GM21515 (cell line): ENCODE results near the gene TMEM121.

Experiments
- ATAC-seq: cut with Tn5 transposase; IDR thresholded peaks from one replicate; pipeline ENCODE4 v1.9.1; 2021; ENCODE audit not compliant: unreplicated experiment

TMEM121 gene

DNA sequence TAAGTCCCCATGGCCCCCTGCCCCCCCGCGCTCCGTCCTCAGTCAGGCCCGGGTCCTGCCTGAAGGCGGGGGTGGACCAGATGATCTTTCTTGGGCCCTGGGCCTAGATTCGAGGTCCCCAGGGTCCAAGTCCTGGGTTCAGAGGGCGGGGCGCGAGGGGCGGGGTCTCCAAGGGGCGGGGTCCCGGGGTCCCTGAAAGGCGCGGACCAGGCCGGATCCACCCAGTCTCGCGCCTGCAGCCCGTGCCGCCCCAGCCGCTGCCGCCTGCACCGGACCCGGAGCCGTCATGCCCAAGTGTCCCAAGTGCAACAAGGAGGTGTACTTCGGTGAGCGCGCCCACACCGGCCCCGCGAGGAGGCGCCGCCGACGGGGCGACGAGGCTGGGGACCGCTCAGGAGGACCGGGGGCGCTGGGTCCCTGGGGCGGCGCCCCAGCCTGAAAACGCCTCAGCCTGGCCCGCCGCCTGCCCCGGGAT is 39.4 kb upstream of the TMEM121 start:
- no peak for ATAC-seq

DNA sequence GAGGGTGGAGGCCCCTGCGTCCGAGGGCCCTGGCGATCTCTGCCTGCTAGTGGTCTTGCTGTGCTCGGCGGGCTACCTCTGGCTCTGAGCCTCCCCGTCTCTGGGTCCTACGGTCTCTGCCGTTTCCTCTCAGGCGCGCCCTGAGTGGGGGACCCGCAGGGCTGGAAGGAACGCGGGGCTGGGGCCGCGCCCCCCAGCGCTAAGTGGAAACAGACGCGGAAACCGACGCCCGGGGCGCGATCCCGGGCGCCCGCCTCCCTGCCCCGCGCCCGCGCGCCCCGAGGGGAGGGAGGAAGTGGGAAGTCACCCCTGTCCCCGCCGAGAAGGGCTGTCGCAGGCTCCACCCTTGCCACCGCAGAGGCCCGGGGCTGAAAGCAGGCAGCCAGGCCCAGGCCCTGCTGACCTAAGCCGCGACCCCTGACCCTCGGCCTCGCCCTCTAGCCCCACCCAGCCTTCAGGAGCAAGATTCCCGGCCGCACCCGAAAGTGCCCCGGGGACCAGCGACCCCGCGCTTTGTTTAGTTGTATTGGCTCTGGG is 38.9 kb upstream of the TMEM121 start:
- no peak for ATAC-seq

DNA sequence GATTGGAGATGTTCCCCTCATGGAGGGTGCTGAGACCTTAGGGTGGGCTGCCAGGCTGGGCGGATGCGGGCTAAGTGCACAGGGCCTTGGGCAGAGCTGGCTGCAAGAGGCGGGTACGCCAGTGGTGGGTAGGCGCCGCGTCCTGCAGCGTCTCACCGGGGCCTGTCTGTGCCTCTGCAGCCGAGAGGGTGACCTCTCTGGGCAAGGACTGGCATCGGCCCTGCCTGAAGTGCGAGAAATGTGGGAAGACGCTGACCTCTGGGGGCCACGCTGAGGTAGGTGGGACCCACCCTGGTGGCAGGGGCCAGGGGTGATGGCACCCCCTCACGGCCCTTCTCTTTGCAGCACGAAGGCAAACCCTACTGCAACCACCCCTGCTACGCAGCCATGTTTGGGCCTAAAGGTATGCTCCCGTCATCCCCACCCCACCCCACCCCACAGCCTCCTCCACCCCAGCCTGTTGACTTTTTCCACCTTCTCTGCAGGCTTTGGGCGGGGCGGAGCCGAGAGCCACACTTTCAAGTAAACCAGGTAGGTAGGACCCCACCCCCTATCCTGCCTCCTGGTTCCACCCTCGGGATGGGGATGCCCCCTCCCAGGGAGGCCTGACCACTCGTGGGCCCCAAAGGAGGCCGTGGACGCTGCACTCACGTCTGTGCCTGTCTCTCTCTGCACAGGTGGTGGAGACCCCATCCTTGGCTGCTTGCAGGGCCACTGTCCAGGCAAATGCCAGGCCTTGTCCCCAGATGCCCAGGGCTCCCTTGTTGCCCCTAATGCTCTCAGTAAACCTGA is 38.2 kb upstream of the TMEM121 start:
- no peak for ATAC-seq

DNA sequence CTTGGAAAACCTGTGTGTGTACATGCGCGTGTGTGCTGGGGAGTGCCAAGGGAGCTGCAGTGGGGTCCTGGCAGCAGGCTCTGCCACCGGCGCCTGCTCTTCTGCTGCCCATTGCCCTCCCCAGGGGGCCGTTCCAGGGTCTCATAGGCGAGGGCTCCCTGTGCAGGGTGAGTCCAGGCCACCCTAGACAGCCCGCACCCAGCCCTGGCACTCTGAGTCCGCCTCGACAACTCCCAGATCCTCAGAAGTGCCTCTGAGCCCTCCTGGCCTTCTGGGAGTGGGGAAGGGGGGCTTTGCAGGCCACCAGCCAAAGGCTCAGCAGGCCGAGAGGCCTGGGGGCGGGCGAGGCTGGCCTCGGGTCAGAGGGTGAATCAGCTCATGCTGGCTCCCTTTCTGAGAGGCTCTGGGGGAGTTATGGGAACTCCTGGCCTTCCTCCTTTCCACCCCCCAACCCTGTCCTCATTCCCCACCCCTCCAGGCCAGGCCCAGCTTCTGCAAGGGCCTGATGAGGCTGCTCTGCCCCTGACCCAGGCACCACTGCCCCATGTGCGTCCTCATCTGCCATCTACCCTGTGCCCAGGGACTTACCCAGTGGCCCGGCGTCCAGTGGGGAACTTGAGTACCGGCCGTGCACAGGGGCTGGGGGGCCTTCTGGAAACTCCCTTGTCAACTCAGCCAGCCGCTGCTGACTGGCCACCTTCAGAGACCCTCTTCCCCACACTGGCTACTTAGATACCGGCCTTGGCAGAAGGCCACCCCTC is 37.4 kb upstream of the TMEM121 start:
- no peak for ATAC-seq

DNA sequence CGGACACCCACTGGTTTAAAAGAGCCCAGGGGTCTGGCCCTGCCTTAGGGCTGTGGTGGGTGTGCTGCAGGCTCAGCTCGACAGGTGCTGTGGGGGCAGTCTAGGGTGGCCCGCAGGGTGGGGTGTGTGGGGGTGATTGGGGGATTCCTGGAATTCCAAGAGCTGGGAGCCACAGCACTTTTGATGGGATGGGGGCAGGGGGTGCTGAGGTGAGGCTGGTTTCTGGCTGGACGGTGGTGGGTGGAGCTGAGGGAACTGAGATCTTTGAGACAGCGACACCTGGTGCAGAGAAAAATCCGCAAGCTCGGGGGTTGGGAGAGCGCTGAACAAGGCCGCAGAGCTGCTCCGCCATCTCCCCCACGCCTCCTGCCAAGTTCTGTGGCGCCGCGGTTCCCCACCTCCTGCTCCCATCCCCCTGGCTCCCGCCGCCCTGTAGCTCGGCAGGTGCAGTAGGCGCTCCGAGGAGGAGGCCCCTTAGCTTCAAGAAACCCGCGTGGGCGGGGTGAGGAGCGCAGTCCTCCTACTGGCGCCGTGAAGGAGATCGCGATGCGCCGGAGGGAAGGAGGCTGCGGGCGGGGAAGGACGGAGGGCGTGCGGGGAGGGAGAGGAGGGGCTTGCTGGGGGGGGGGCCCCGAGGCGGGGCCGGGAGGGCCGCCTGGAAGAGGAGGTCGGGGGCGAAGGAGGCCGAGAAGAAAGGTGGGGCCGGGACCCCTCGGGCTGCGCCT is 36.7 kb upstream of the TMEM121 start:
- ATAC-seq: no peak

DNA sequence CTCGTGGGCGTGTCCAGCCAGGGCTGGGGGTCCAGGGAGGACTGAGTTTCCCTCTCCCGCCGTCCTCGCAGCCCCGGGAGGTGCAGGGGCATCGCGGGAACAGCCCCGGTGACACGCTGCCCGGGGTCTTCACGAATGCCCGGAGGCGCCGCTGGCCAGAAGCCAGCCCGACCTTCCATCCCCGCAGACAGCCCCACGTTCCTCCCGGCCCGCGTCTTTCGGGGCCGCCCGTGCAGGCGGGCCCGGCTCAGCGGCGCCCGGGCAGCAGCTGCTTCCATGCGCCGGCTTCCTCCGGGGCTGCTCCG is 36.2 kb upstream of the TMEM121 start:
- no peak for ATAC-seq

DNA sequence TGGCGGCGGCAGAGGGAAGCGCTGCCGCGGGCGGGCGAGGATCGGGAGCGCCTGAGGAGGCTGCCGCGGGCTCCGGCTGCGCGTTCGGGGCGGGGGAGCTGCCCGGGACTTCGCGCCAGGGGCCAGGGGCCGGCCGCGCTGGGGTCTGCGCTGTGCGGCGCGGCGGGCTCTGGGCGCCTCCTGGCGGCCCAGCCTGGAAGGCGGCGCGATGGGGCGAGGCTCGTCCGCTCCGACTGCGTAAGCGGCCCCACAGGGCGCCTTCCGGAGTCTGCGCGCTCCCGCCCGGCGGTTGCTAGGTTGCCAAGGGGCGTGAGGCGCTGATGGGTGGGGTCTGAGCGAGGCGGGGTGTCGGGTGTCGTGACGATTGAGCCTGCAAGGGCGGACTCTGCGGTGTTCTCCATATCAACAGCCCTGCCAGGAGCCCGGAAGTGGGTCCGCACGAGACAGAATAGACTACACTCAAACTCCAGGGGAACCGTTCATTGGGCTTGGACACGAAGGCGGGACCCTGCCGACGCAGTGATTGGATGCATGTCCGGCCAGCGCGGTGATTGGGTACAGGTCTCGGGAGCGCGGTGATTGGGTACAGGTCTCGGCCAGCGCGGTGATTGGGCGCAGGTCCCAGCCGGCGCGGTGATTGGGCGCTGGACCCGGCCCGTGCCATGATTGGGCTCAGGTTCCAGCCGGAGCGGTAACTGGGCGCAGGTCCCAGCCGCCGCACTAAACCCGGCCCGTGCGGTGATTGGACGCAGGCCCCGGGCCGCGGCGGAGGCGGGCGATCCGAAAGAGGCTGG is 35.6 kb upstream of the TMEM121 start, which contains the start of gene TEDC1:
Gene TEDC1 (plus strand): TSS at position 675 of the 794 bp plus-strand sequence. CDS start 130 bp downstream, outside the sequence.
- peak; percentile 65 for ATAC-seq

DNA sequence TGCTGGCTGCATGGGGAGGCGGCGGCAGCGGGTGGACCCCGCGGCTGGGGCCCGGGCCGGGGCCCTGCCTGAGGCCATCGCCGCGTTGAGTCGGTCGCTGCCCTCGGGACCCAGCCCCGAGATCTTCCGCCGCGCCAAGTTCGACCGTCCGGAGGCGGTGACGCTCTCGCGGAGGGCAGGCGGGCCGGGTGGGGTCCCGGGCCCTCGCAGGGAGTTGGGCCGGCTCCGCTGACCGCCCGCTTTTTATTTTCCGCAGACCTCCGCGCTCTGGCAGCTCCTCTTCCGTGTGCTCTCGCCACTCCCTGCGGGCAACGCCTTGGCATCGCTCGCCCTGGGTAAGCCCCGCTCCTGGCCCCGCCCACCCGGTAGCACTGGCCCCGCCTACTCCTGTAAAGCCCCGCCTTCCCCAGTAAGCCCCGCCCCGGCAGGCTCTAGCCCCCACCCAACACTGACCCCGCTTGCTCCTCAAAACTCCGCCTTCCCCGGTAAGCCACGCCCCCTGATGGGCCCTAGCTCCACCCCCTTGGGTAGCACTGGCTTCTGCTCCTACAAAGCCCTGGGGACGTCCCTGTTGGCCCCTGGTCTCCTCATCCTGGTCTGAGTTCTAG is 34.9 kb upstream of the TMEM121 start:
- no peak for ATAC-seq

DNA sequence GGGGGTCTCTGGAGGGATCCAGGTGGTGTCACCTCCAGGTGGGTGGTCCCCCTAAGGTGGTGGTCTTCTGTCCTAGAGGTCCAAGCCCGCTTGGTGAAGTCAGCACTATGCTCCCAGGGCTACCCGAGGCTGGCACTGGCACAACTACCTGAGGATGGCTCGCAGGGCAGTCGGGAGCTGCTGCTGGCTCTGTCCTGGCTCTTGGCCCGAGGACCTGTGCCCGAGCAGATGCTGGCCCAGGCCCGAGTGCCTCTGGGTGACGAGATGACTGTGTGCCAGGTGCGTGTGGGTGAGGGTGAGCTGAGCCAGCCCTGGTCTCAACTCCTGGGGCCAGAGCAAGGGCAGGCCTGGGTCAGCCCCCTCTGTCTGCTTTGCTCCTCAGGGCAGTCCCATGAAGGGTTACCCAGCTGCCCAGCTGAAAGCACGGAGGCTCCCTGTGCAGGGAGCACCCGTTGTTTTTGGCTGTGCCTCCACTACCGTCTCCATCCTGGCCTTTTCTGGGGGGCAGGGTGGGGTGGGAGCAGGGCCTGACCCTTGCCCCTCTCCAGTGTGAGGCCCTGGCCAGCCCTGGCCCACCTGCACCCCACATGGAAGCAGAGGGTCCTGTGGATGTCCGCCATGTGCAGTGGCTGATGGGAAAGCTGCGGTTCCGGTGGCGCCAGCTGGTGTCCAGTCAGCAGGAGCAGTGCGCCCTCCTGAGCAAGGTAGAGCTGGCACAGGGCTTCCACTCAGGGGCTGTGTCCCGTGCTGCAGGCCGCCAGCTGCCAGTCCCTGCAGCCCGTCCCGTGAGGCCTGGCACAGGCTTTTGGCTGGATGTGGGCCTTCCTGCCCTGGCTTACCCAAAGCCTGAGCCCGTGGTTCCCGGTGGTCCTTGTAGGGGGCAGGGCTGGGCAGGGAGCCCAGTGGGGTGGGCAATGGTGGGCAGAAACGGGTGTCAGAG is 34.1 kb upstream of the TMEM121 start:
- no peak for ATAC-seq

DNA sequence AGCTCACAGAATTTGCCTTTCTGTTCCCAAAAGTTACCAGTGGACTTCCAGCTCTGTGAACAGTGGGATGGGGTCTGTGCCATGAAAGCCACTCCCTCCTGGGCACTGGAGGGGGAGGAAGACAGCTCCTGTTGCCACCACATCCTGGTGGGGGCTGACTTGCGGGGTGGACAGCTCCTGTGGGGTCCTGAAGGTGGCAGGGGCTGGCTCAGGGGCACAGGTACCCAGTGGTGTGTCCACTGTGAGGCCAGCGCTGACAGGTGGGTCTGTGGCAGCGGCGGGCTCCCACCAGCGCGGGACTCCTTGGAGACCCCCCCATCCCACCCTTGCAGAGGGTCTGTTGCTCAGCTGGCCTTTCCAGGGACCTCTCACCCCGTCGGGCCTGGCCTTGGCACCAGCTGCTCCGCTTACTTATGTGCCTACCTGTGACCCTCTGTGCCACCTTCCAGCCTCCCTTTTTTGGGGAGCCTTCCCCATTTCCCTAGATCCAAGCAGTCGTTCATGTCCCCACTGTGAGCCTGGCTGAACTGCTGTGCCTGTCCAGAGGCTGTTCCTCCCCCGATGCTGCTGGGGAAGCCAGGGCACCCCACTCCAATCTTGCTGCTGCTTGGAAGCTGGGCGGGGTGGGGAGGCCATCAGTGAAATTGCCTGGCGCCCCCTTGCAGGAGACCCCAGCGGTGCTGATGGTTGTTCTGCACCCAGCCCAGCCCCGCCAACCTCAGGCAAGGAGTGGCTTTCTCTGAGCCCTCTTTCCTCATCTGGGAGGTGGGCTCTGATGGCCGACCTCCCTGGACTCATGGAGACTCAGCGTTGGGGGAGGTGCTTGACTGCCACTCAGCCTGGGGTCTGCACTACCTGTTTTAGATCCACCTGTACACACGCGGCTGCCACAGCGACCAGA is 33.2 kb upstream of the TMEM121 start:
- no peak for ATAC-seq

DNA sequence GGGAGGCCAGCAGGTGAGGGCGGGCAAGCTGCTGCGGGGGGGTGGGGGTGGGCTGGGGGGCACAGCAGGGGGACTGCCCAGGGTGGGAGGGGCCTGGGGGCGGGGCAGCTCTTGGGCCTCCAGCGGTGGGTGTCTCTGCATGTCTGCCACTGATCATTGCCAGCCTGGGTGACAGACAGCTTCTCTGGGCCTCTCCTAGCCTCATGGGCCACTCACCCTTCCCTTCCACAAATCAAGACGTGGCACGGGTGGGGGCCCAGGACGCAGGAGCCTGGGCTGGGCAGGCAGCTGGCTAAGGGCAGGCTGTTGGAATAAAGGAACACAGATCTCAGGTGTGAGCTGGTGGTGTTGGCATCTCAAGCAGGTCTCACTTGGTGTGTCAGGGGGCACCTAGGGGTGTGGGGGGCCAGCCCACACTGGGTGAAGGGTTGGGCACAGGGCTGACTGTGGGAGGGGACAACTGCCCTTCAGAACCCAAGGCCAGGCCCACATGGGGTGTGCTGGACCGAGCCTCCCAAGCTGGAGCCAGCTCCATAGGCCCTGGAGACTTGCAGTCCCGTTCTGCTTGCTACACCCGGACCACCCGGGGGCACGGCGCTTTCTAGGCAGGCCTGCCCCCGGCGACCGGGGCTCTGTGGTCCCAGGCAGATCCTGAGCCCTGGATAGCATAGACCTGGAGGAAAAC is 32.3 kb upstream of the TMEM121 start:
- no peak for ATAC-seq

DNA sequence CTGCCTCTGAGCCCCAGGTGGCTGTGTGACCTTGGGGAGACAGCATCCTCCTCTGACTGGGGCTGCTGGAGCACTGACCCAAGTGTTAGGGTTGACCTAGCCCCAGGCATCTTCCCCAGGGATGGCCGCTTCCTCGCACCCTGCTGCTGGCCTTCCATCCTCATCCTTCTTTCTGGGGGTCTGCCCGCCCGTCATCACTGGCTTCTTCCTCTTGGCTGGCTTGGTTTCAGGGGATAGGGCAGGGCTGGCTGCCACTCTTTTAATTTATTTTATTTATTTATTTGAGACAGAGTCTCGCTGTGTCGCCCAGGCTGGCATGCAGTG is 31.8 kb upstream of the TMEM121 start:
- no peak for ATAC-seq

DNA sequence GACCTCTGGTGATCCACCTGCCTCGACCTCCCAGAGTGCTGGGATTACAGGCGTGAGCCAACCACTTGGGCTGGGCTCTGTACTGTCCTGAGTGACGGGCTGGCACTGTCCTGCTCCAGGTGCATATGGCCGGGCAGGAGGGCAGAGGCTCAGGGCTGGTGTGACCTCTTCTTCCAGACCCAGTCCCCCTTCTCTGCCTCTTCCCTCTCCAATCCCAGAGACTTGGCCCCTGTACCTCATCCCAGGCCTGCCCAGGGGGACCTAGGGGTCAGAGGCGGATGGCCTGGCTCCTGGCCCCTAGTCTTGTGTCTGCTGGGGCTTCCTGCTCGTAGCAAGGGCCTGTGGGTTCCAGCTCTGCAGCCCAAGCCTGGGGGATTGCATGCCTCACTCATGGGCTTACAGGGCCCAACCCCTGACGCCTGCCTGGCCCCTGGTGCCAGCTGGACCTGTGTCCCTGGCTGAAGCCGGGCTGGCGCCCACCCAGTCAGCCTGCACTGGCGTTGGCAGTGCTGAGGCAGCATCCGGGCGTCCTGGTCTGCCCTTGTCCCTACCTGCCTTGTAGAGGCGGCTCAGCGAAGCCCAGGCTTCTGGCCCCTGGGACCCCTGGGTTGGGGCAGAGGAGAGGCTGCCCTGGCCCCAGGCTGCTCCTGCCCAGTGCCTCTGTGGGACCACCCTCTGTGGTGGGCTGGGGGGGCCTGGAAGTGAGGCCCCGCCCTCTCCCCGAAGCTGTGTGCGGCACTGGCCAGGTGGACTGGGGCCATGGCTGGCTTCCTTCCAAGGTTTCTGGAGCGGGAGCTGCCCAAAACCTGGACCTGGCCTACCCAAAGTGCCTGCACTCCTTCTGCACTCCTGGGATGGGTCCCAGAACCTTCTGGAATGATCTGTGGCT is 31.0 kb upstream of the TMEM121 start:
- no peak for ATAC-seq

DNA sequence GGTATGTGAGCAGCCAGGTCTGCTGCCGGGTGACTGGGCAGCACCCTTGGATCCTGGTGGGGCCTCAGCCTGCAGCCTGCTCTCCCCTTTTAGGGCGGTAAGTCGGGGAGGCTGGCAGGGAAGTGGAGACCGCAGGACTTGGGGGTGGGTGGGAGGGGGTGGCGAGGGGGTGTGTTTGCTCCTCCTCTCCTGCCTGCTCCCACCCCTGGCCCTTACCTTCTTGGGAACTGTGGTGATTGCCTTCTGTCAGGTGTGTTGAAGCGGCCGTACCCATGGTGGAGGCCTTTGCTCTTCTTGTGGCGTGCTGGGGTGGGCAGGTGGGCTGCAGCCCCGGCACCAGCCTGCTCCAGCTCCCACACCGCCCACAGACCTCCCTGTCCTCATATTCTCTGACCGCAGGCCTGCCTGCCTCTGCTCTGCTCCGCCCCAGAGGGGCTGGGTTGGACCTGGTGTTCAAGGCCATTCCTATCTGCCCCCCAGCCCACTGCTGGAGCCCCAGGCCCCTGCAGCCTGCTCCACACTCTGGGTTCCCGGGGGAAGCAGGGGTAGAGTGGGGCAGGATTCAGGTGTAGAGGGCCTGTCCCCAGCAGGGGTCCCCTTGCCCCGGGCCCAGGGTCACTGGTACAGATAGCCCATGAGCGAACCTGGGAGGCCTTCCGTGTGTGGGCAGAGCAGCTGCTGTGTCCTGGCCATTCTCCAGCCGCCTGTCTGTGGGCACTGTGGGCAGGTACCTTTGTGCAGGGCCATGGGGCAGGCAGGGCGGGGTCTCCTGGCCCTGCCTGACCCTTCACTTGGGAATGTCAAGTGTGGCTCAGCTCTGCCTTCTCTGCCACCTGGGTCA is 30.2 kb upstream of the TMEM121 start:
- ATAC-seq: no peak

DNA sequence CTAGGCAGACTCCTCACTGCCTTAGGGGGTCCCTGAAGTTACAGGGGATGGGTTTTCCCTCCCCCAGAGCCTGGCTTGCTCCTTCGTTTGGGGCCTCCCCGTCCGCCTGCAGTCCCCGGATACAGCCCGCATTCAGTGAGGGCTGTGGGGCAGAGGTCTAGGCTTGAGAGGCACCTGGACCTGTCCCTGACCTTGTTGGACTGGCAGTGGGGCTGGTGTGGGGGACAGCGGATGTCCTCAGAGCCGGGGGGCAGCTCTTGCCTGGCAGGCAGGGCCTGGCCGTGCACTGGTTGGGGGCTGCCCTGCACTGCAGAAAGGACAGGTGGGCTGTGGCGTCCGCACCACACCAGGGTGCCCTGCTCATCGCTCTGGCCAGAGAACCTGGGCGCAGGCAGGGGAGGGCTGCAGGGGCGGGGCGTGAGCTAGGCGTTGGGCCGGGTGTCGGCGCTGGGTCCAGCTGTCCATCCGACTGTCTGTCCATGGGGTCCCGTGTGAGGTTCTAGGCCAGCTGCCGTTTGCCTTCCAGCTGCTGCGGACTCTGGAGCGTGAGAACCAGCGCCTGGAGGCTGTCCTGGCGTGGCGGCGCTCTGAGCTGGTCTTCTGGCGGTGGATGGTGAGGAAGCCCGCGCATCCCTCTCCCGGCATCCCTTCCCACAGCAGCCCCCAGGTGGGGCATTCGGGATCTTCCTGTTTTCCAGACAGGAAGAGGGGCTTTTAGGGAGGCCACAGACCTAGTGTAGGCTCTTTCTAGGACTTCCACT is 29.4 kb upstream of the TMEM121 start:
- no peak for ATAC-seq
